WTC11 (cell line): ENCODE results near the gene COL25A1. TPM values are rescaled to one million over a fixed set of nuclear protein-coding genes. Genes with fewer than 3 reads are reported as not detected.

Experiments used
- ATAC-seq: fragments of 200-7000 bp; cut with Tn5 transposase; 2 replicates; pipeline ENCODE4 v1.10.0; 2021; ENCODE audit warnings: mild to moderate bottlenecking, moderate library complexity
- CTCF ChIA-PET: fragments of 300-600 bp; sonication (Branson Sonifier 250); formaldehyde crosslinking; loops from one replicate; lab custom pipeline; 2021; ENCODE audit warnings: antibody characterized with exemption; lab: Charles Lee
- POLR2A ChIA-PET: fragments of 350-600 bp; sonication (Branson Sonifier 250); formaldehyde crosslinking; loops from one replicate; lab custom pipeline; 2021; ENCODE audit warnings: antibody characterized with exemption; lab: Charles Lee
- DNase-seq: peaks from one replicate; pipeline ENCODE4 v3.0.0; 2021; ENCODE audit warnings: low spot score
- H3K27ac Mint-ChIP-seq: 2 replicates; pipeline ENCODE4 v1.8.0; 2021; ENCODE audit warnings: mixed read lengths
- H3K27me3 Mint-ChIP-seq: 2 replicates; pipeline ENCODE4 v1.8.0; 2021; ENCODE audit warnings: low read depth, mild to moderate bottlenecking, moderate library complexity, mixed read lengths
- H3K36me3 Mint-ChIP-seq: 2 replicates; pipeline ENCODE4 v1.8.0; 2021; ENCODE audit warnings: mixed read lengths
- H3K4me1 Mint-ChIP-seq: 2 replicates; pipeline ENCODE4 v1.8.0; 2022; ENCODE audit warnings: mixed read lengths
- H3K4me3 Mint-ChIP-seq: 2 replicates; pipeline ENCODE4 v1.8.0; 2021; ENCODE audit warnings: mild to moderate bottlenecking, moderate library complexity, mixed read lengths
- H3K9me3 Mint-ChIP-seq: 2 replicates; pipeline ENCODE4 v1.8.0; 2021; ENCODE audit warnings: mixed read lengths
- CTCF ChIP-seq: fragments of 200-600 bp; IDR thresholded peaks from 2 replicates; pipeline ENCODE4 v1.8.0; 2022; ENCODE audit warnings: antibody characterized with exemption
- EMX1 ChIP-seq: fragments of 250-450 bp; sonication (Bioruptor Pico); IDR thresholded peaks from 2 replicates; pipeline ENCODE4 v1.8.0; 2021; ENCODE audit warnings: mild to moderate bottlenecking
- ESRRA ChIP-seq: sonication (generic); formaldehyde crosslinking; IDR thresholded peaks from 2 replicates; pipeline ENCODE4 v1.8.1; 2022; ENCODE audit warnings: mild to moderate bottlenecking, missing genetic modification reagents, borderline replicate concordance
- GRHL2 ChIP-seq: fragments of 250-450 bp; sonication (Bioruptor Pico); IDR thresholded peaks from 2 replicates; pipeline ENCODE4 v1.8.0; 2022; ENCODE audit warnings: mild to moderate bottlenecking, moderate library complexity; ENCODE audit not compliant: insufficient replicate concordance, severe bottlenecking
- NFYB ChIP-seq: sonication (generic); formaldehyde crosslinking; conservative IDR thresholded peaks from 2 replicates; pipeline ENCODE4 v1.8.0; 2022; ENCODE audit warnings: low read depth, missing genetic modification reagents
- TEAD1 ChIP-seq: sonication (generic); formaldehyde crosslinking; IDR thresholded peaks from 2 replicates; pipeline ENCODE4 v1.8.0; 2022; ENCODE audit warnings: mild to moderate bottlenecking, missing genetic modification reagents
- USF1 ChIP-seq: sonication (generic); formaldehyde crosslinking; IDR thresholded peaks from 2 replicates; pipeline ENCODE4 v1.8.0; 2022; ENCODE audit warnings: mild to moderate bottlenecking, missing genetic modification reagents
- ZNF121 ChIP-seq: sonication (generic); formaldehyde crosslinking; IDR thresholded peaks from 2 replicates; pipeline ENCODE4 v1.8.0; 2023; ENCODE audit warnings: missing genetic modification reagents
- ZNF138 ChIP-seq: sonication (generic); formaldehyde crosslinking; conservative IDR thresholded peaks from 2 replicates; pipeline ENCODE4 v1.8.1; 2022; ENCODE audit warnings: mild to moderate bottlenecking, moderate library complexity, missing genetic modification reagents
- ZNF423 ChIP-seq: fragments of 250-450 bp; sonication (Bioruptor Pico); IDR thresholded peaks from 2 replicates; pipeline ENCODE4 v2.1.2; 2022; ENCODE audit warnings: mild to moderate bottlenecking, moderate library complexity
- total RNA-seq: library from RNA; stranded (reverse); gene quantifications from 3 replicates; pipeline ENCODE4 v1.2.3, GENCODE V29; 2021
- TF ChIP-seq, protein P1 (sequence below): sonication (generic); formaldehyde crosslinking; IDR thresholded peaks from 2 replicates; pipeline ENCODE4 v1.8.1; 2023; ENCODE audit warnings: mild to moderate bottlenecking, missing genetic modification reagents, borderline replicate concordance
- TF ChIP-seq, protein P2 (sequence below): sonication (generic); formaldehyde crosslinking; IDR thresholded peaks from 2 replicates; pipeline ENCODE4 v1.8.0; 2022; ENCODE audit warnings: missing genetic modification reagents
- TF ChIP-seq, protein P3 (sequence below): sonication (generic); formaldehyde crosslinking; conservative IDR thresholded peaks from 2 replicates; pipeline ENCODE4 v1.8.1; 2023; ENCODE audit warnings: mild to moderate bottlenecking, low read depth, missing genetic modification reagents, moderate library complexity

COL25A1 gene
- total RNA-seq, 1 experiment from 2014 or later = 6.6 TPM

DNA sequence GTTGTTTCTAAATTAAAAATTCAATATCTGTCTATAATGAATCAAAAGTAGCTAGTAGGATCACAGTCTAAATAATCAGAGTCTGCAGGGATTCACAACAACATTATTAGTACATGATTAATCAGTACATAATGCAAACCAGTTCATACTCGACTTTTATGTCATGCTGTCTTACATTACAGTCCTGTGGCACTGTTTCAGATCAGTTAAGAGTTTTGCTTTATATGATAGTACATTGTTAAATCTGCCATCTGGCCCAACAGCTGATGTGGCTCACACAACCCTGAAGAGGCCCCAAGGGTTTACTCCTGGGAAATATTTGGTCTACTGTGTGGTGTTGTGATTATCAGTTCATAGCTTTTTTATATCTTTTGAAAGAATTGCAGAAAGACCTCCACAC, 292.5 kb downstream of the COL25A1 start (continued):
- TF ChIP-seq ZNF423 (CRISPR knock-in tag) (no peak), GRHL2 (no peak), NFYB (no peak), EMX1 (CRISPR knock-in tag) (no peak)
- TF ChIP-seq, protein P1, sequence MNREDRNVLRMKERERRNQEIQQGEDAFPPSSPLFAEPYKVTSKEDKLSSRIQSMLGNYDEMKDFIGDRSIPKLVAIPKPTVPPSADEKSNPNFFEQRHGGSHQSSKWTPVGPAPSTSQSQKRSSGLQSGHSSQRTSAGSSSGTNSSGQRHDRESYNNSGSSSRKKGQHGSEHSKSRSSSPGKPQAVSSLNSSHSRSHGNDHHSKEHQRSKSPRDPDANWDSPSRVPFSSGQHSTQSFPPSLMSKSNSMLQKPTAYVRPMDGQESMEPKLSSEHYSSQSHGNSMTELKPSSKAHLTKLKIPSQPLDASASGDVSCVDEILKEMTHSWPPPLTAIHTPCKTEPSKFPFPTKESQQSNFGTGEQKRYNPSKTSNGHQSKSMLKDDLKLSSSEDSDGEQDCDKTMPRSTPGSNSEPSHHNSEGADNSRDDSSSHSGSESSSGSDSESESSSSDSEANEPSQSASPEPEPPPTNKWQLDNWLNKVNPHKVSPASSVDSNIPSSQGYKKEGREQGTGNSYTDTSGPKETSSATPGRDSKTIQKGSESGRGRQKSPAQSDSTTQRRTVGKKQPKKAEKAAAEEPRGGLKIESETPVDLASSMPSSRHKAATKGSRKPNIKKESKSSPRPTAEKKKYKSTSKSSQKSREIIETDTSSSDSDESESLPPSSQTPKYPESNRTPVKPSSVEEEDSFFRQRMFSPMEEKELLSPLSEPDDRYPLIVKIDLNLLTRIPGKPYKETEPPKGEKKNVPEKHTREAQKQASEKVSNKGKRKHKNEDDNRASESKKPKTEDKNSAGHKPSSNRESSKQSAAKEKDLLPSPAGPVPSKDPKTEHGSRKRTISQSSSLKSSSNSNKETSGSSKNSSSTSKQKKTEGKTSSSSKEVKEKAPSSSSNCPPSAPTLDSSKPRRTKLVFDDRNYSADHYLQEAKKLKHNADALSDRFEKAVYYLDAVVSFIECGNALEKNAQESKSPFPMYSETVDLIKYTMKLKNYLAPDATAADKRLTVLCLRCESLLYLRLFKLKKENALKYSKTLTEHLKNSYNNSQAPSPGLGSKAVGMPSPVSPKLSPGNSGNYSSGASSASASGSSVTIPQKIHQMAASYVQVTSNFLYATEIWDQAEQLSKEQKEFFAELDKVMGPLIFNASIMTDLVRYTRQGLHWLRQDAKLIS = no peak
- TF ChIP-seq, protein P2, sequence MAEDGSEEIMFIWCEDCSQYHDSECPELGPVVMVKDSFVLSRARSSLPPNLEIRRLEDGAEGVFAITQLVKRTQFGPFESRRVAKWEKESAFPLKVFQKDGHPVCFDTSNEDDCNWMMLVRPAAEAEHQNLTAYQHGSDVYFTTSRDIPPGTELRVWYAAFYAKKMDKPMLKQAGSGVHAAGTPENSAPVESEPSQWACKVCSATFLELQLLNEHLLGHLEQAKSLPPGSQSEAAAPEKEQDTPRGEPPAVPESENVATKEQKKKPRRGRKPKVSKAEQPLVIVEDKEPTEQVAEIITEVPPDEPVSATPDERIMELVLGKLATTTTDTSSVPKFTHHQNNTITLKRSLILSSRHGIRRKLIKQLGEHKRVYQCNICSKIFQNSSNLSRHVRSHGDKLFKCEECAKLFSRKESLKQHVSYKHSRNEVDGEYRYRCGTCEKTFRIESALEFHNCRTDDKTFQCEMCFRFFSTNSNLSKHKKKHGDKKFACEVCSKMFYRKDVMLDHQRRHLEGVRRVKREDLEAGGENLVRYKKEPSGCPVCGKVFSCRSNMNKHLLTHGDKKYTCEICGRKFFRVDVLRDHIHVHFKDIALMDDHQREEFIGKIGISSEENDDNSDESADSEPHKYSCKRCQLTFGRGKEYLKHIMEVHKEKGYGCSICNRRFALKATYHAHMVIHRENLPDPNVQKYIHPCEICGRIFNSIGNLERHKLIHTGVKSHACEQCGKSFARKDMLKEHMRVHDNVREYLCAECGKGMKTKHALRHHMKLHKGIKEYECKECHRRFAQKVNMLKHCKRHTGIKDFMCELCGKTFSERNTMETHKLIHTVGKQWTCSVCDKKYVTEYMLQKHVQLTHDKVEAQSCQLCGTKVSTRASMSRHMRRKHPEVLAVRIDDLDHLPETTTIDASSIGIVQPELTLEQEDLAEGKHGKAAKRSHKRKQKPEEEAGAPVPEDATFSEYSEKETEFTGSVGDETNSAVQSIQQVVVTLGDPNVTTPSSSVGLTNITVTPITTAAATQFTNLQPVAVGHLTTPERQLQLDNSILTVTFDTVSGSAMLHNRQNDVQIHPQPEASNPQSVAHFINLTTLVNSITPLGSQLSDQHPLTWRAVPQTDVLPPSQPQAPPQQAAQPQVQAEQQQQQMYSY (CRISPR knock-in tag) = no peak

GRCh38 chr4:109007976-109008375, 294.5 kb downstream of the COL25A1 start:
- ATAC-seq (peak; percentile 87), DNase-seq (no peak)
- TF ChIP-seq TEAD1 (CRISPR knock-in tag) = peak; percentile 87; the same call in 1 of the 2 replicates
- TF ChIP-seq, protein P3, sequence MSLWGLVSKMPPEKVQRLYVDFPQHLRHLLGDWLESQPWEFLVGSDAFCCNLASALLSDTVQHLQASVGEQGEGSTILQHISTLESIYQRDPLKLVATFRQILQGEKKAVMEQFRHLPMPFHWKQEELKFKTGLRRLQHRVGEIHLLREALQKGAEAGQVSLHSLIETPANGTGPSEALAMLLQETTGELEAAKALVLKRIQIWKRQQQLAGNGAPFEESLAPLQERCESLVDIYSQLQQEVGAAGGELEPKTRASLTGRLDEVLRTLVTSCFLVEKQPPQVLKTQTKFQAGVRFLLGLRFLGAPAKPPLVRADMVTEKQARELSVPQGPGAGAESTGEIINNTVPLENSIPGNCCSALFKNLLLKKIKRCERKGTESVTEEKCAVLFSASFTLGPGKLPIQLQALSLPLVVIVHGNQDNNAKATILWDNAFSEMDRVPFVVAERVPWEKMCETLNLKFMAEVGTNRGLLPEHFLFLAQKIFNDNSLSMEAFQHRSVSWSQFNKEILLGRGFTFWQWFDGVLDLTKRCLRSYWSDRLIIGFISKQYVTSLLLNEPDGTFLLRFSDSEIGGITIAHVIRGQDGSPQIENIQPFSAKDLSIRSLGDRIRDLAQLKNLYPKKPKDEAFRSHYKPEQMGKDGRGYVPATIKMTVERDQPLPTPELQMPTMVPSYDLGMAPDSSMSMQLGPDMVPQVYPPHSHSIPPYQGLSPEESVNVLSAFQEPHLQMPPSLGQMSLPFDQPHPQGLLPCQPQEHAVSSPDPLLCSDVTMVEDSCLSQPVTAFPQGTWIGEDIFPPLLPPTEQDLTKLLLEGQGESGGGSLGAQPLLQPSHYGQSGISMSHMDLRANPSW (CRISPR knock-in tag) = no peak
- TF ChIP-seq ZNF121 (CRISPR knock-in tag) = no peak
- 0 out of 2 replicates have a peak, but pooled peaks have one; percentile 65 for TF ChIP-seq ZNF138 (CRISPR knock-in tag)
- TF ChIP-seq, protein P2 (CRISPR knock-in tag) = no peak
- TF ChIP-seq USF1 (CRISPR knock-in tag) = no peak
- no peak for TF ChIP-seq CTCF
- peak; percentile 88 for TF ChIP-seq ZNF423 (CRISPR knock-in tag)
- TF ChIP-seq ESRRA (CRISPR knock-in tag) = no peak
- CTCF ChIA-PET = no interaction called here
- H3K27ac Mint-ChIP-seq = no peak overlapping the region; the same call in 1 of the 2 replicates
- H3K36me3 Mint-ChIP-seq = peaks cover 6% of the 10 kb centered on the region
- peaks cover 42% of the 10 kb centered on the region for H3K4me1 Mint-ChIP-seq
- no peak overlapping the region for H3K4me3 Mint-ChIP-seq
- no peaks in the 10 kb centered on the region for H3K27me3 Mint-ChIP-seq
- peaks cover 4% of the 10 kb centered on the region; the same call in 1 of the 2 replicates for H3K9me3 Mint-ChIP-seq
- POLR2A ChIA-PET = no interaction called here
